Osteoblast (primary cell): ENCODE results near the gene MCCD1. TPM values are rescaled to one million over a fixed set of nuclear protein-coding genes. Genes with fewer than 3 reads are reported as not detected.

ENCODE experiments used
- DNase-seq: peaks from one replicate; pipeline ENCODE4 v3.0.0; 2011; ENCODE audit warnings: low spot score, mixed read lengths; ENCODE audit not compliant: insufficient read length; ENCODE audit errors: missing footprints
- H2AFZ ChIP-seq: 2 replicates; pipeline ENCODE4 v1.6.0; 2011; ENCODE audit warnings: mild to moderate bottlenecking, low read length
- H3K27ac ChIP-seq: 2 replicates; pipeline ENCODE4 v1.5.1; 2011; ENCODE audit warnings: mild to moderate bottlenecking, low read depth, low read length, moderate library complexity
- H3K27me3 ChIP-seq: 2 replicates; pipeline ENCODE4 v1.6.0; 2012; ENCODE audit warnings: mild to moderate bottlenecking, control low read depth, inconsistent platforms, low read length, moderate library complexity; ENCODE audit not compliant: insufficient read depth
- H3K36me3 ChIP-seq: 2 replicates; pipeline ENCODE4 v1.5.1; 2011; ENCODE audit warnings: mild to moderate bottlenecking, low read length, control low read depth, moderate library complexity; ENCODE audit not compliant: insufficient read depth
- H3K4me1 ChIP-seq: 2 replicates; pipeline ENCODE4 v1.5.1; 2011; ENCODE audit warnings: mild to moderate bottlenecking, low read length, control low read depth, moderate library complexity; ENCODE audit not compliant: insufficient read depth
- H3K4me2 ChIP-seq: 2 replicates; pipeline ENCODE4 v1.6.0; 2011; ENCODE audit warnings: mild to moderate bottlenecking, low read length; ENCODE audit not compliant: insufficient read depth
- H3K4me3 ChIP-seq: fragments of 200-600 bp; sonication (generic); 3 replicates; pipeline ENCODE4 v1.5.1; 2012; ENCODE audit warnings: mild to moderate bottlenecking, low read length, inconsistent platforms; ENCODE audit not compliant: insufficient read depth
- H3K79me2 ChIP-seq: 2 replicates; pipeline ENCODE4 v1.6.0; 2012; ENCODE audit warnings: mild to moderate bottlenecking, low read length, control low read depth, inconsistent platforms; ENCODE audit not compliant: insufficient read depth
- H3K9me3 ChIP-seq: 2 replicates; pipeline ENCODE4 v1.5.1; 2011; ENCODE audit warnings: low read depth, low read length, control low read depth
- H4K20me1 ChIP-seq: 2 replicates; pipeline ENCODE4 v1.6.0; 2012; ENCODE audit warnings: mild to moderate bottlenecking, low read length, control low read depth; ENCODE audit not compliant: insufficient read depth
- total RNA-seq: library from RNA; depleted of rRNA; stranded (reverse); fragments of >200 nt; gene quantifications from 2 replicates; pipeline ENCODE4 v1.2.3, GENCODE V29; 2012
- TF ChIP-seq, protein P1 (sequence below): IDR thresholded peaks from 2 replicates; pipeline ENCODE4 v1.5.1; 2011; ENCODE audit warnings: mild to moderate bottlenecking, low read depth, low read length, moderate library complexity; ENCODE audit errors: extremely low read depth

MCCD1 gene, protein sequence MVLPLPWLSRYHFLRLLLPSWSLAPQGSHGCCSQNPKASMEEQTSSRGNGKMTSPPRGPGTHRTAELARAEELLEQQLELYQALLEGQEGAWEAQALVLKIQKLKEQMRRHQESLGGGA
- total RNA-seq, result not detected in 2 replicates

DNA sequence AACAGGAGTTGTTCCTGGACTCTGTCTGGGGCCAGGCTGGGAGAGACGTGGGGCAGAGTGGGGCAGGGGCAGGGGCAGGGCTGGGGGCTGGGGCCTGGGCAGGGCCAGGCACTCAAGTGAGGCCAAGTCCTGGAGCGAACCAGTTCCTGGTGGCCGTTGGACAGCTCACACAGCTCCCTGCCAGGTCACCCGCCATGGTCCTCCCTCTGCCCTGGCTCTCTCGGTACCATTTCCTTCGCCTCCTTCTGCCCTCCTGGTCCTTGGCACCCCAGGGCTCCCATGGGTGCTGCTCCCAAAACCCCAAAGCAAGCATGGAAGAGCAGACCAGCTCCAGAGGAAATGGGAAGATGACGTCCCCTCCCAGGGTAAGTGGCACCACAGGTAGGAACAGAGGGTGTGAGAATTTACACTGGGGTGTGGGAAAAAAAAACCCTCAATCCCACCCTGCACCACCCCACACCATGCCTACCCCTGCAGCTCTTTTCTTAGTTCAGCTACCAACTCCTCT, at the start of gene MCCD1:
Gene MCCD1, plus strand, starts transcription at position 142 of the 508 bp plus-strand sequence. Its CDS starts 53 bp downstream, at position 195.
- H3K4me1 ChIP-seq, result peaks cover 17% of the 10 kb centered on the region
- TF ChIP-seq, protein P1, sequence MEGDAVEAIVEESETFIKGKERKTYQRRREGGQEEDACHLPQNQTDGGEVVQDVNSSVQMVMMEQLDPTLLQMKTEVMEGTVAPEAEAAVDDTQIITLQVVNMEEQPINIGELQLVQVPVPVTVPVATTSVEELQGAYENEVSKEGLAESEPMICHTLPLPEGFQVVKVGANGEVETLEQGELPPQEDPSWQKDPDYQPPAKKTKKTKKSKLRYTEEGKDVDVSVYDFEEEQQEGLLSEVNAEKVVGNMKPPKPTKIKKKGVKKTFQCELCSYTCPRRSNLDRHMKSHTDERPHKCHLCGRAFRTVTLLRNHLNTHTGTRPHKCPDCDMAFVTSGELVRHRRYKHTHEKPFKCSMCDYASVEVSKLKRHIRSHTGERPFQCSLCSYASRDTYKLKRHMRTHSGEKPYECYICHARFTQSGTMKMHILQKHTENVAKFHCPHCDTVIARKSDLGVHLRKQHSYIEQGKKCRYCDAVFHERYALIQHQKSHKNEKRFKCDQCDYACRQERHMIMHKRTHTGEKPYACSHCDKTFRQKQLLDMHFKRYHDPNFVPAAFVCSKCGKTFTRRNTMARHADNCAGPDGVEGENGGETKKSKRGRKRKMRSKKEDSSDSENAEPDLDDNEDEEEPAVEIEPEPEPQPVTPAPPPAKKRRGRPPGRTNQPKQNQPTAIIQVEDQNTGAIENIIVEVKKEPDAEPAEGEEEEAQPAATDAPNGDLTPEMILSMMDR, result no peak
- no peak within 1 kb of the TSS for H3K27ac ChIP-seq
- peaks cover 3% of the 10 kb centered on the region for H3K79me2 ChIP-seq
- H3K27me3 ChIP-seq, result no peaks in the 10 kb centered on the region
- H3K36me3 ChIP-seq, result peaks cover 34% of the 10 kb centered on the region
- H3K9me3 ChIP-seq, result no peaks in the 10 kb centered on the region
- H2AFZ ChIP-seq, result no peak within 1 kb of the TSS
- peaks cover 39% of the 10 kb centered on the region for H4K20me1 ChIP-seq
- peak; percentile 62 for DNase-seq
- no peak within 1 kb of the TSS for H3K4me3 ChIP-seq
- H3K4me2 ChIP-seq, result no peak within 1 kb of the TSS

DNA sequence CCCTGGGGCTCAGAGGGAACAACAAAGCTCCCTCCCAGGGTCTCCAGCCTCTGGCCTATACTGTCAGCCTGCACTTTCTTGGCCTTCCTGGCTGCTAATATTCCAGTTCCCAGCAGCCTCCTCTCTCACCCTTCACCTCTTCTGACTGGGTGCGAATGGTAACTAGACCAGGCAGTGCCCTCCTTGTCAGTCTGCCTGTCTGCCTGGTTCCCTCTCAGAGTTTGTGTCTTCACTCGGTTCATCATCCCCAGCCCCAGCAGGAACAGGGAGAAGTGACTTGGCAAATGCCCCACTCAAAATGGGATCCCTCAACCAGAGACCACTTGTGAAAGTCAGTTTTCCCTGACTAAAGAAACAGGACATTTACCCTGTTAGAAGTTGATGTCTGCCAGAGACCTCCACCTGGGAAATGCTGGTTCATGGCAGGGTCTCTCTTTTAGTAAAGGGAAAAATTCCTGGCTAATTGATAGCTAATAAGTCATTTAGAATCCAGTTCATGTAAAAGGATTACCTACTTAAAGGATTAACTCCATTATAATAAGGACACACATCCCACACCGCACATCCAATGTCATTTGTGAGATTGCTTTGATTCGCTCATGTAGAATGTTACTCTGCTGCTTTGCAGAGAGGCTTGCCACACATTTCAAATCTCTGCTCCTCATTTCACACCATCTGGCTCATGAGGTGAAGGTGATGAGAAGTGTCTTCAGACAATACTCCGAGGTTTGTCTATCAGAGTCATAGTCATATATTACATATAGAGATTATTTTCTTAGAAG, 49.4 kb upstream of the MCCD1 start:
- H3K27me3 ChIP-seq, result peaks cover 12% of the 10 kb centered on the region
- H3K36me3 ChIP-seq, result no peaks in the 10 kb centered on the region
- H3K4me2 ChIP-seq, result no peak overlapping the region
- TF ChIP-seq, protein P1, result no peak
- no peak overlapping the region for H2AFZ ChIP-seq
- H3K4me1 ChIP-seq, result peaks cover 7% of the 10 kb centered on the region
- H3K9me3 ChIP-seq, result no peaks in the 10 kb centered on the region
- H4K20me1 ChIP-seq, result no peaks in the 10 kb centered on the region
- no peak overlapping the region for H3K4me3 ChIP-seq
- H3K79me2 ChIP-seq, result no peaks in the 10 kb centered on the region
- DNase-seq, result no peak
- no peak overlapping the region for H3K27ac ChIP-seq

DNA sequence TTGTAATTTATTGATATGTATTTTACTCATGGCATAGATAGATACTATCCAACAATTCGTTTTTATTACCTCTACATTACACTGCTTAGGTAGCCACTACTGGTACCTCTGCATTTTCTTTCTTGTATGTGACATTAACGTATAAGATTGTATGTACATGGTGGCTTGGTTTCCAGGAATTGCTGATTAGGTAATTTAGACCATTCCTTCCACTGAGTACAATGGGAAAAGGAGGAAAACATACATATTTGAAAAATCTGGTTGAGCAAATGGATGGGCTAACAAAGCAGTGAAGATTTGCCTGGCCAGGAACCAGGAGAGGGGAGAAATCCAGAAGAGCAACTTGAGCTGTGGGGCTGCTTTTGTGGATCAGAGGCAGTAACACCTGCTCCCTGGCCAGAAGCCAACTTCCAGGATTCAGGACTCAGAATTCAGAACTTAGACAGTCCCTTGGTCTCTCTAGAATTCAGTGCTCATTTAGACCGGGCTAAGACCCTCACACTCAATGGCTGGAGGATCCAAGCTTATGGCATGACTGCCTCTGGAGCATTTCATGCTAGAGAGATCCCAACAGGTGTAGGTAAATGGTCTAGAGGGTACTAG, 48.7 kb upstream of the MCCD1 start:
- Histone ChIP-seq H3K4me1 (peaks cover 6% of the 10 kb centered on the region), H3K36me3 (no peaks in the 10 kb centered on the region), H3K9me3 (no peaks in the 10 kb centered on the region), H3K79me2 (no peaks in the 10 kb centered on the region), H4K20me1 (no peaks in the 10 kb centered on the region), H3K4me3 (no peak overlapping the region), H3K4me2 (no peak overlapping the region), H2AFZ (no peak overlapping the region), H3K27me3 (peaks cover 12% of the 10 kb centered on the region), H3K27ac (no peak overlapping the region)
- TF ChIP-seq, protein P1, result no peak
- no peak for DNase-seq

DNA sequence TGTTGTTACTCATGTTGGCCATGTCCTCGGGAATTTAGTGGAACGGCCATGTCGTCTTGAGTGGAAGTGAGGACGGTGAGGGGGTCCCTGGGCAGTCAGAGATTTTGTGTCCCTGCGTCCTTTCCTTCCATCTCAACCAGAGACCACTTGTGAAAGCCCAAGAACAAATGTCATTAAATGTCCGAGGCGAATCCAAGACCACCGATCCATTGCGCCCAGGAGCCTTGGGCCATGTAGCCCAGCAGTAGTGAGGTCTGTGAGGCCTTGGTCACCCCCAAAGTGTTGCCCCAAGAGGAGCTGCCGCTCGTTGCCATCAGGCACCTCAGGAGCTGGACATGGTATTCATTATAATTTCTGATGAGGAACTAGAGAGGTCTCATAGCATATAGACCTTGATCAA, 48.2 kb upstream of the MCCD1 start:
- Histone ChIP-seq H3K27me3 (peaks cover 12% of the 10 kb centered on the region), H2AFZ (no peak overlapping the region), H3K27ac (no peak overlapping the region), H4K20me1 (no peaks in the 10 kb centered on the region), H3K9me3 (no peaks in the 10 kb centered on the region), H3K4me3 (no peak overlapping the region), H3K36me3 (no peaks in the 10 kb centered on the region), H3K79me2 (no peaks in the 10 kb centered on the region), H3K4me2 (no peak overlapping the region), H3K4me1 (peaks cover 10% of the 10 kb centered on the region)
- DNase-seq, result no peak
- TF ChIP-seq, protein P1, result no peak
